ENCODE results near the gene MYO16.

Gene MYO16

DNA sequence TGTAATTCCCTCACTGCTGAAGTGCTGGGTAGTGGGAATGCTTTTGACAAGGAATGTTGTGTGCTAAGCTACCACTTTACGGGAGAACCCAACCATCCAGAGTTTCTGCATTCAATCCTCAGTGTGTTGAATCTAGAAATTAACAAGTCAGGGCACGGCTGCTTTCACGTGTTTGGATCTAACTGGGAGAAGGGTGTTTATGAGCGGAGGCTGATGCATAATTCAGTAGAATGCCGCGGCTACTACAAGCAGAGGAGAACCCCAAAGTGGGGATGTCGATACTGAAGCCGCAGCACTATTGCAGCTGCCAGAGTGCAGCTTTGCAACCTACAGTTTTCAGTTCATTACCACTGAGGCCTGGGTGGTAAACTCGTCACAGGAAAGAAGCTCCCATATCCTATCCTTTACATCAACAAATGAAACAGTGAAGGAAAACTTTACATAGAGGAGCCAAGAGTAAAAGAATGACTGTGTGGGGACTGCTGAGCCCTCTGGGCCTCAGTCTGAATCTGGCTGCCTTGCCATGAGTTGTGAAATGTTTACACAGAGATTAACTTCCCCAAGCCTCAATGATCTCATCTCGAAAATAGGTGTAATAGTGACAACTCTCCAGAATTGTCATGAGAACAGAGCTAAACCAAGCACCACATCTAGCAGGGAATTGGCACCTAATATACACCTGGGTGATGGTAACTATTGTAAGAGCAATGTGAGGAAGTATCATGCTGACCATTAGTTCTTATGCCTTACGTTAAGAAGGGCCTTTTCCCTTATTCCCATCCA is 531.7 kb downstream of the MYO16 start:
- peak; percentile 38 for DNase-seq

DNA sequence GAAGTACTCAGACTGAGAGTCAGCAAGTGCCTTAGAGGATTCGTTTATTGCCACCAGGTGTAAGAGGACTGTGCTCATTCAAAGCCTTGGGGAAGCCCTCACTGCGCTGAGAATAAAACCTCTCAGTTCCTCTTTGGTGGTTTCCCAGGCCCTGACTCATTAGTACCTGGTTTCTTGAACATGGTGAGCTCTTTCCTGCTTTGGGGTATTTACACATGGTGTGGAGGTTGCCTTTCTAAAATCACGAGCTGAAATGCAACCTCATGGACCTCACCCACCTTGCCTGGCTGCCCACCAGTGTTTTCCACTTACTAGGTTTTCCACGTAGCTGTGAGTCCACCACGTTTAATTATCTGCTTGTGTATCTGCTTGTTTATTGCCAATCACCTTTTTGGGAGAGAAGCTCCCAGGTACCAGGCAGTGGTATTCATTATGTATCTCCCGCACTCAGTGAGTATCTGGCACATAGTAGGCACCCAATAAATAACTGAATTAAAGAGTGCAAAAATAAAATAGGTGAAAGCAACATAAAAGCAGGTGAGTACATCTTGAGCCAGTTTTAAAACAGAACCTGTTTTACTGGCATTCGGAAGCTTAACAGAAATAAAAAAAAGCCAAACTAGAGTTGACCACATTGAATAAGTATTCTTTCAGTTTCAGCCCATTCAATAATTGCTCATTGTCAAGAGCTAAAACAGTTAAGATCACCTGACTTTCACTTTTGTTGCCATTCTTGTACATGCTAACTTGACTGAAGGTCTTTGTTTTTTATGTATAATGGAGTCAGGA is 533.0 kb downstream of the MYO16 start:
- DNase-seq, result no peak

DNA sequence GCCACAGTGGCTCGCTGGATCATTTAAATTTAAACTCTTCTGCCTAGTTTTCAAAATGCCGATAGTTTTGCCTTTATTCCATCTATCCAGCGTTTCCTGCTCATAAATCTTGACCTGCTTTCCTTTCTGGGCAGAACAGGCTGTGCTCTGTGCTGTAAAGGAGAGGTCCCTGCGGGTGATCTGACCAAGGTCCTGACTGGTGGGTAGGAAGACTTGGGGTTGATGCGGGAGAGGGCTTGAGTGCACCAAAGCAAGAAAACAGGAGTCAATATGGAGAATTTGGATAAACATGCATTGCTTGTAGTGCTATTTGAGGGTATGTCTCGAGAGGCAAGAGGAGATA is 533.6 kb downstream of the MYO16 start:
- DNase-seq, result no peak

DNA sequence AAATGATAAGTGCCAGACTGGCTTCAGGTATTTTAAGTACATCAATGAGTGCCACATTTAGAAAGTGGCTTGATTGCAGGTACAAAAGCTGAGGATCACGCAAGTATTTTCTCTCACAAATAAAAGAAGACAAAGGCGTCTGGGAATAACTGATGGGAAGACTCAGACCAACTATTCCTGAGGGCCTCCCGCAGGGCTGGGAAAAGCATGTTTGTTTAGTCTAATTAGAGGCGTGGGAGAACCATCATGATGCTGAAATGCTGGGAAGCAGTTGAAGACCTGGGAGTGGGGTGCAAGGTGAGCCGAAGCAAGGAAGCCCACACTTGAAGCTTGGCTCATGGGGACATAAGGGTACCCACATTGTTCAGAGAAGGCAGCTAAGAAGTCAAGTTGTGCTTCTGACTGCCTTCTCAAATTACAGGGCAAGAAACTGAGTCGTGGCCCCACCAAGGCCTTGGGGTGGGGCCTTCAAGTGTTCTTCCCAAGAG is 536.0 kb downstream of the MYO16 start:
- no peak for DNase-seq

GRCh38 chr13:109166804-109167203 is 537.4 kb downstream of the MYO16 start:
- DNase-seq, result peak; percentile 73

- no peak for DNase-seq
Observed at GRCh38 chr13:109172136-109172535, 542.7 kb downstream of the MYO16 start.

DNA sequence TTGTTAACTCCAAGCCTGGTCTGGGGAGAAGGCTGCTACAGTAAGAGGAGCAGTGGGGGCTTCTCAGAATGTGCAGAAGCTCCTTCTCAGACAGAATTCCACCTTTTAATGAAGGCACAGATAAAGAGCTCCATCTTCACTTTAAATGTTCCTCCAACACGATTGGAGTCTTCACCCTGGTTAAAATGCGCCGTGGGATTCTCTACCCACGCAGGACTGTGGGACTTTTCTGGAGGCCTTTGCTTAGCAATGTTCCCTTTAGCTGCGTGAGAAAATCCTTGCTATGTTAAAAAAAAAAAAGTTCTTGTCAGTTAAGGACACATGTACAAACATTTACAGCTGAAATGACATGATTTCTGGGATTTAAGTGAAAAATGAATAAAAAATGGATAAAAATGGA is 546.3 kb downstream of the MYO16 start:
- DNase-seq, result no peak

DNA sequence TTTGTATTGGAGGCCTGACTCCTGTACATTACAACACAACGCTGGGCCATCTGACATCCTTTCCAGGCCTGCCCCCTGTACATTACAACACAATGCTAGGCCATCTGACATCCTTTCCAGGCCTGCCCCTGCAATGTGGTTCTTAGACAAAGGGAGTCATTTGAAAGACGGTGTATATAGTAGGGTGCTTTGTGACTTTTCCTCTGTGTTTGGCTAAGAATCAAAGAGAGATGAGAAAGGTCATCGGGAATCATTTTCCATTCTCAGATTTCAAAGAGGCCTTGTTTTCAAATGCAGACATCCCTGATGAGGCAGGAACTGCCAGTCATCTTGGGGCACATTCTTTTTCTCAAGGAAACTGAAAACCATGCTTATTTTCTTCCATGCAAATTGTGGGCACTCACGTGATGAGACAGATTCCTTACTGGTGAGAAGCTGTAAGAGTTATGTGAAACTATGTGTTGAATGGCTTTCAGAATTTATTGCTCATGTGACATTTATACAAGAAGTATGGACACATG is 551.6 kb downstream of the MYO16 start:
- DNase-seq, result peak; percentile 96

- DNase-seq, result peak; percentile 53
Observed at GRCh38 chr13:109182777-109183465, 553.5 kb downstream of the MYO16 start.

DNA sequence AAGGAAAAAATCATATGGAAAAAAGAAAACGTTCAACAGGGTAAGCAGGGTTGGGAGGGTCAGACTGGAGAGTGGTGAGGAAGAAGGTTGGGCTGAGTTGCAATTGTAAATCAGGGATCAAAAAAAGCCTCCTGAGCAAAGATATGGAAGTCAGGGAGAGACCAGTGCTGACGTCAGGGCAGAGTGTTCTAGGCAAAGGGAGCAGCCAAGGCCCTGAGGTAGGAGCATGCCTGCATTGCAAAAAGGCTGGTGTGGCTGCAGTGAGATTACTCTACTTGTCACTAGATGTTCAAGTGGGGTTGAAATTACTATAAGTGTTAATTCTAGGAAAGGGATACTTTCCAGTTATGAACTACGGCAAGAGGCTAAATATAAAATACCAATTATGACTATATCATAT is 562.0 kb downstream of the MYO16 start:
- no peak for DNase-seq

DNA sequence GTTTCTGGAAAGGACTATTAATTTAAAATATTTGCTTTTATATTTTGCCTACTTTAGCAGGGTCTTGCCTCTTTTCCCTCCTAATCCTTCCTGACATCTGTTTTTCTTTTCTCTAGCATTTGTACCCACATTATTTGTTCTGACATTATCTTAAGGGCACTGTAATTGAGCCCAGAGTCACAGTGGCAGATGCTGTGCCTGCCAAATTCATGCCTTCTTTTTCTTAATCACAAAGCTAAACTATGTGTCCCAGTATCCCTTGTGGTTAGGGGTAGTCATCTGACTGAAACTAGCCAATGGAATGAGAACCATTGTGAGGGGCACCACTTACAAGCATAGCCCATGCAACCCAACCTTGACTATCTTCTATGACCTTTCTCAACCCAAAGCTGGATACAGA is 562.9 kb downstream of the MYO16 start:
- no peak for DNase-seq

- no peak for DNase-seq
Observed at GRCh38 chr13:109196948-109197347, 567.5 kb downstream of the MYO16 start.

DNA sequence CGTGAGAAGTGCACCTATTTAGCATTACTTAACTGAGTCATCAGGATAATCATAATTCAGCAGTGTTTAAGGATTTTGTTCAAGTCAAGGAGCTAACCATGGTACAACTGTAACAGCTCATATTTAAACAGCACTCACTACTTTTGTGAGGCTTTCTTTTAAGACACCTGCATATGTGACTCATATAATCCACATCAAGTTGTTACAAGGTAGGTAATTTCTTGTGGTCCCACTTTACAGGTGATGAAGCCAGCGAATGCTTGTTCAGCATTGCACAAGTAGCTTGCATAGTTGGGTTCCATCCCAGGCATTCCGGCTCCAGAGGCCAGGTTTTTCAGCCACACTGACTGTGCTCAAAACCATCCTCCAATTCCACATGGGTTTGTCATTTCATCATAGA is 569.2 kb downstream of the MYO16 start:
- peak; percentile 63 for DNase-seq

- DNase-seq, result no peak
Observed at GRCh38 chr13:109199280-109199679, 569.9 kb downstream of the MYO16 start.

- DNase-seq, result peak; percentile 42
Observed at GRCh38 chr13:109200556-109200955, 571.1 kb downstream of the MYO16 start.

GRCh38 chr13:109203587-109203986 is 574.2 kb downstream of the MYO16 start:
- no peak for DNase-seq

- no peak for DNase-seq
Observed at GRCh38 chr13:109204252-109204651, 574.8 kb downstream of the MYO16 start.

DNA sequence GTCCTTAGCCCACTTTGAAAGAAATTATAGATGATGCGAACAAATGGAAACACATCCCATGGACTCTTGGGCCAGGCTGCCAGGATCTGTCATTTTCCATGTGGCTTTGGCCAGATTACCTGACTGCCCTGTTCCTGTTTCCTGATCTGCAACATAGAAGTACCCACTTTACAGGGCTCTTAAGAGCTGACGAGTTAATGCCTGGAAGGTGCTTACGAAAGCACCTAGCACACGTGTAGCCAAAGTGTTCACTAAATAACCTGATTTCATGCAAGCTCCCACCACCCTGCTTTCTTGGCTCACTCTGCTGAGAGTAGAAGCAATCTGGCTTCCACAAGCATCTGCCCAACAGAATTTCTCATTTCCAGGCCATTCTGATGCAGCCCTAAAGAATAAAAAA is 575.2 kb downstream of the MYO16 start:
- DNase-seq, result no peak

DNA sequence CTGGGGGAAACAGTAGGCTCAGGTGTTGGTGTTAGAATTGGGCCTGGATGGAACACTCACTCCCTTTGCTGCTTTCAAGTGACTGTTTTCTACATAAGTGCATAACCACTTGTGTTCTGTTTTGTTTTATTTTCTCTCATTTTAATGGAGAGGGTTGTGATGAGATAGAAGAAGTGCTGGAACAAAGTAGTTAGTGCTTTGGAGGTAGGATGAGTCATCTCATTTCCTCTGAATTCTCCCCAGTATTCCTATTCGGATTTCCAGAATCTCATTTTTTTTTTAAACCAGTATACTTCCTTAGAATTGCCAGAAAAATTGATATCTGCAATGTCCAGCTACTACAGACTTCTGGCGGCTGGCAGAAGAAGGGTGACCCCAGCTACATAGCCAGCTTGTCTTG is 575.9 kb downstream of the MYO16 start:
- no peak for DNase-seq

GRCh38 chr13:109206616-109207015 is 577.2 kb downstream of the MYO16 start:
- DNase-seq, result no peak

GRCh38 chr13:109207622-109208021 is 578.2 kb downstream of the MYO16 start:
- DNase-seq, result no peak

DNA sequence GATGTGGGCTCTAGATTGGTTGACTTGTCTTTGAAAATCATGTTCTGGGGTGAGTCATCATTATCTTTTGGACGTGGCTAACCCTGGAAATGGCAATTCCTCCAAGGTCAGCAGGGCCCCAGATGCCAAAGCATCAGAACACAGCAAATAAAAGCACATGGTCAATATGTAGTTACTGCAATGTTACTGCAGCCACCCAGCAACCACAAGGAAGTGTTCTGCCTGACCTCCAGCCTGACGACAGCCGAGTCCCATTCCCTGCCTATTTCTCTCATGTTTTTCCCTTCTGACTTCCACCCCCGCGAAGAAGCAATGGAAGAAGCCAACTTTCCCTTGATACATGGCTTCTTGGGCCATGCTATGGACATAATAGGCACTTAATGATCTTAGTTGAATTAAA is 579.1 kb downstream of the MYO16 start:
- DNase-seq, result no peak

- no peak for DNase-seq
Observed at GRCh38 chr13:109209526-109209925, 580.1 kb downstream of the MYO16 start.
